ENCODE measurements around the gene HOXB3. TPM values are rescaled to one million over a fixed set of nuclear protein-coding genes. Genes with fewer than 3 reads are reported as not detected.

Gene HOXB3
- total RNA-seq, 6 donors from 2014 or later: 2.9 to 12.6 (median 7.9) TPM

GRCh38 chr17:48619826-48620449 is 29.9 kb upstream of the HOXB3 start:
- TF ChIP-seq EP300 (IDR thresholded peaks at IDR 0.05): no peak
- no peak for TF ChIP-seq POLR2A (IDR thresholded peaks at IDR 0.05)
- TF ChIP-seq, protein P1, sequence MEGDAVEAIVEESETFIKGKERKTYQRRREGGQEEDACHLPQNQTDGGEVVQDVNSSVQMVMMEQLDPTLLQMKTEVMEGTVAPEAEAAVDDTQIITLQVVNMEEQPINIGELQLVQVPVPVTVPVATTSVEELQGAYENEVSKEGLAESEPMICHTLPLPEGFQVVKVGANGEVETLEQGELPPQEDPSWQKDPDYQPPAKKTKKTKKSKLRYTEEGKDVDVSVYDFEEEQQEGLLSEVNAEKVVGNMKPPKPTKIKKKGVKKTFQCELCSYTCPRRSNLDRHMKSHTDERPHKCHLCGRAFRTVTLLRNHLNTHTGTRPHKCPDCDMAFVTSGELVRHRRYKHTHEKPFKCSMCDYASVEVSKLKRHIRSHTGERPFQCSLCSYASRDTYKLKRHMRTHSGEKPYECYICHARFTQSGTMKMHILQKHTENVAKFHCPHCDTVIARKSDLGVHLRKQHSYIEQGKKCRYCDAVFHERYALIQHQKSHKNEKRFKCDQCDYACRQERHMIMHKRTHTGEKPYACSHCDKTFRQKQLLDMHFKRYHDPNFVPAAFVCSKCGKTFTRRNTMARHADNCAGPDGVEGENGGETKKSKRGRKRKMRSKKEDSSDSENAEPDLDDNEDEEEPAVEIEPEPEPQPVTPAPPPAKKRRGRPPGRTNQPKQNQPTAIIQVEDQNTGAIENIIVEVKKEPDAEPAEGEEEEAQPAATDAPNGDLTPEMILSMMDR (IDR thresholded peaks at IDR 0.05): no peak
- no peak for TF ChIP-seq POLR2AphosphoS5 (IDR thresholded peaks at IDR 0.05)
- Histone ChIP-seq H3K27me3 (peaks cover 3 to 90% (median 46%) of the 10 kb centered on the region in 4 donors), H3K27ac (no peak overlapping the region), H3K9me3 (no peaks in the 10 kb centered on the region), H3K4me3 (no peak overlapping the region), H3K4me1 (peaks cover 4 to 19% (median 6%) of the 10 kb centered on the region in 4 donors), H3K36me3 (no peaks in the 10 kb centered on the region)
- DNase-seq (peak in 1 of 2 donors; percentile 74), ATAC-seq (ENCODE audit: low FRiP score in 2 of 2) (no peak)
- 49 to 55% methylated on average over 29 to 32 of the region's 32 CpGs for WGBS, 2 donors

DNA sequence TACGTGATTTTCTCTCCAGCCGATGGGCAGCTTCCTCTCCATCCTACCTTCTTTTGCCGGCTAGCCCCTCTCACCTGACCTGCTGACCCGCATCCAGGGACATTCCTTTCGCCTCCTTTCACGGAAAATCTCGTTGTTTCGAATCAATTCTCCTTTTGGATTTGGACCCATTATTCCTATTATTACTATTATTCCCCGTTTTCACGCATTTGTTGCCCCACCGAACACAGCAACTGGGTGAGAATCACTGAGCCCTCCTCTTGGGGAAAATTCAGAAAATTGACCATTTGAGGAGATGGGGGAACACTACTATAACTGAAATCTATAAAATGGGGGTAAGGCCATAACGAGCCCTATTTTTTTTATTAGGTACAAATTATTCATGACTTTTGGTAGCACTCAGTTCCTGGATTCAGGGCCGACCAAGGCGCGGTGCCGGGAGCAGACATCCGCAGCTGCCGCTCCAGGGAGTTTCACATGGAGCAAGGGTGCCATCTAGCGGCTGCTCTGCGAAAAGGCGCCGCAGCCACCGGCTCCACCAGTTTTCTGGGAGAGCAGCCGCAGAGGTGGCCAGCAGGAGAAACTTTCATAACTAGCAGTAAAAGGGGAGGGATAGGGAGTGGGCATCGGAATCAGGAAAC is 28.3 kb upstream of the HOXB3 start:
- 4 to 5% methylated on average over 25 of the region's 25 CpGs for WGBS, 2 donors
- Histone ChIP-seq H3K36me3 (no peaks in the 10 kb centered on the region), H3K27ac (no peak overlapping the region), H3K4me3 (no peak overlapping the region), H3K27me3 (peaks cover 3 to 91% (median 51%) of the 10 kb centered on the region in 4 donors), H3K9me3 (no peaks in the 10 kb centered on the region), H3K4me1 (peaks cover 2 to 27% (median 13%) of the 10 kb centered on the region in 4 donors)
- ATAC-seq (ENCODE audit: low FRiP score in 2 of 2) (peak; percentile 89 to 92), DNase-seq (peak; percentile 87 to 93)
- no peak for TF ChIP-seq EP300 (IDR thresholded peaks at IDR 0.05)
- TF ChIP-seq, protein P1 (IDR thresholded peaks at IDR 0.05): peak; percentile 91 to 95 (median 94)
- no peak for TF ChIP-seq POLR2A (IDR thresholded peaks at IDR 0.05)

DNA sequence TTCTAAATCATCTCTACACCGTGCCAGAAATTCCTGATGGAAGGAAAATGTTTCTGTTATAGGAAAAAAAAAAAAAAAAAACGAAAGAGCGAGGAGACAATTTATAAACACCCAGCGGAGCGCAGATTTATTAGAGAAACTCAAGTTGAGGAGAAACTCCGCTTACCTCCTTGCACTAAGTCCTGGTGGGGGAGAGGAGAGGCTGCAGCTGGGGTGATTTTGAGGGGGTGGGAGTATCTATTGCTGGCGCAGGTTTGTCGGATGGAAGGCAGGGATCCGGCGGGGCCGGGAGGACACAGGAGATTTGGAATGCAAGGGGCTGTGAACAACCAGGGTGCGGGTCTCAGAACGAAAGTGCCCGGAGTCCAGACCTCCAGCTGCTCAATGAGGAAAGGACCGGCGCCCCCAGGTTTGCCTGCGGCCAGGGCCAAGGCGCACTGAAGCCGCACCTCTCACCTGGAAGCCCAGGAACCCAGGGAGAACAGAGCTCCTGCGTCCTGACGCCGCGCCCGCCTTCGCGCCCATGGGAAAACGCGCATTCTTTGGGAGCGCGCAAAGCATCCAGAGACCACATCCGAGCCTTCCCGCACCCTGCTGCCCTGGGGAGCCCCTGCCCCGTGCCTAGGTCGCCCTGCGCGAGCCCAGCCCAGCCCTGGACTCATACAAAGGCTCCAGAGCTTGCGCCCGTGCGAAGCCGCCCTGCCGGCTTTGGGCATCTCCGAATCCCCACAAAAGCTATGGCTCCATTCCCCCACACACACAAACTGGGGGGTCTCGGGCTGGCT is 27.6 kb upstream of the HOXB3 start:
- TF ChIP-seq POLR2A (IDR thresholded peaks at IDR 0.05) (no peak), EP300 (IDR thresholded peaks at IDR 0.05) (no peak), POLR2AphosphoS5 (IDR thresholded peaks at IDR 0.05) (no peak)
- TF ChIP-seq, protein P1 (IDR thresholded peaks at IDR 0.05): no peak
- no peaks in the 10 kb centered on the region for H3K9me3 ChIP-seq
- H3K27ac ChIP-seq: no peak overlapping the region
- H3K4me1 ChIP-seq: peaks cover 9 to 34% (median 18%) of the 10 kb centered on the region in 4 donors
- no peaks in the 10 kb centered on the region for H3K36me3 ChIP-seq
- no peak overlapping the region for H3K4me3 ChIP-seq
- ATAC-seq (ENCODE audit: low FRiP score in 2 of 2): no peak
- whole genome bisulfite sequencing, 2 donors: 12 to 13% methylated on average over 18 to 37 of the region's 43 CpGs
- DNase-seq: peak in 1 of 2 donors; percentile 81
- peaks cover 3 to 93% (median 55%) of the 10 kb centered on the region in 4 donors for H3K27me3 ChIP-seq

GRCh38 chr17:48616717-48617470 is 26.9 kb upstream of the HOXB3 start:
- H3K4me1 ChIP-seq: peaks cover 16 to 42% (median 25%) of the 10 kb centered on the region in 4 donors
- no peaks in the 10 kb centered on the region for H3K9me3 ChIP-seq
- H3K4me3 ChIP-seq: no peak overlapping the region
- ATAC-seq (ENCODE audit: low FRiP score in 2 of 2): no peak
- H3K27me3 ChIP-seq: peaks cover 5 to 95% (median 59%) of the 10 kb centered on the region in 4 donors
- DNase-seq: no peak
- WGBS, 2 donors: 27 to 33% methylated on average over 15 of the region's 15 CpGs
- H3K27ac ChIP-seq: no peak overlapping the region
- no peaks in the 10 kb centered on the region for H3K36me3 ChIP-seq
- no peak for TF ChIP-seq POLR2A (IDR thresholded peaks at IDR 0.05)
- TF ChIP-seq, protein P1 (IDR thresholded peaks at IDR 0.05): no peak

Data from upper lobe of left lung (tissue), 6 donors.